ENCODE measurements around the gene ESR2.

The ESR2 gene

DNA sequence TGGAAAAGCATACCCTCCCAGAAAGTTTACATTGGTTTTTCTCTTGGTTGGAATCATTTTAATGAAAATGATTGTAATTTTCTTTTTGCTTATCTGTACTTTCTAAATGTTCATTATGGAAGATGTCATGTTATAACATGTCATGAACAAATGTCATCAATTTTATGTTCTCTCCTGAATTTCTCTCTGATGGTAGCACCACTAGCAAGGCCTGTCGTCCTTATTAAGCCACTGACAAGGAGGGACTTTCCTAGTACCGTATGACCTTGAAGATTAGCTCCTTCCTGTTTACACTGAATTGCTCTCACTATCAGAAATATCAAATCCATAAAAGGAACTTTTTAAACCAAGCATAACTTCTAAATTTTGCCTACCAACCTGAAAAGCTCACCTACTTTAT, 99.0 kb downstream of the ESR2 start:
- H3K9me3 ChIP-seq (ENCODE audit: insufficient read depth, low read length): no peaks in the 10 kb centered on the region
- H3K4me2 ChIP-seq (ENCODE audit: low read depth, low read length, poor library complexity, severe bottlenecking): peak overlapping the region; percentile 48
- no peak overlapping the region for H3K4me3 ChIP-seq (ENCODE audit: insufficient read depth, low read length, poor library complexity, severe bottlenecking)
- TF ChIP-seq EZH2phosphoT487 (conservative IDR thresholded peaks at IDR 0.05; ENCODE audit: low read length): no peak
- TF ChIP-seq, protein P1, sequence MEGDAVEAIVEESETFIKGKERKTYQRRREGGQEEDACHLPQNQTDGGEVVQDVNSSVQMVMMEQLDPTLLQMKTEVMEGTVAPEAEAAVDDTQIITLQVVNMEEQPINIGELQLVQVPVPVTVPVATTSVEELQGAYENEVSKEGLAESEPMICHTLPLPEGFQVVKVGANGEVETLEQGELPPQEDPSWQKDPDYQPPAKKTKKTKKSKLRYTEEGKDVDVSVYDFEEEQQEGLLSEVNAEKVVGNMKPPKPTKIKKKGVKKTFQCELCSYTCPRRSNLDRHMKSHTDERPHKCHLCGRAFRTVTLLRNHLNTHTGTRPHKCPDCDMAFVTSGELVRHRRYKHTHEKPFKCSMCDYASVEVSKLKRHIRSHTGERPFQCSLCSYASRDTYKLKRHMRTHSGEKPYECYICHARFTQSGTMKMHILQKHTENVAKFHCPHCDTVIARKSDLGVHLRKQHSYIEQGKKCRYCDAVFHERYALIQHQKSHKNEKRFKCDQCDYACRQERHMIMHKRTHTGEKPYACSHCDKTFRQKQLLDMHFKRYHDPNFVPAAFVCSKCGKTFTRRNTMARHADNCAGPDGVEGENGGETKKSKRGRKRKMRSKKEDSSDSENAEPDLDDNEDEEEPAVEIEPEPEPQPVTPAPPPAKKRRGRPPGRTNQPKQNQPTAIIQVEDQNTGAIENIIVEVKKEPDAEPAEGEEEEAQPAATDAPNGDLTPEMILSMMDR (IDR thresholded peaks at IDR 0.05; ENCODE audit: insufficient read depth, low read length, poor library complexity, severe bottlenecking): no peak
- H3K27me3 ChIP-seq (ENCODE audit: low read length): no peaks in the 10 kb centered on the region
- H3K79me2 ChIP-seq (ENCODE audit: insufficient read depth, low read length): peaks cover 17% of the 10 kb centered on the region; the same call in 1 of the 2 replicates
- peak overlapping the region; percentile 62 for H3K27ac ChIP-seq (ENCODE audit: low read depth, low read length)
- no peaks in the 10 kb centered on the region for H4K20me1 ChIP-seq (ENCODE audit: low read depth, low read length)
- peaks cover 14% of the 10 kb centered on the region for H3K36me3 ChIP-seq (ENCODE audit: low read length)
- no peaks in the 10 kb centered on the region for H3K9me2 ChIP-seq (replicated peaks; ENCODE audit: insufficient read depth, low read length)
- H3F3A ChIP-seq (ENCODE audit: insufficient read depth): no peaks in the 10 kb centered on the region
- H3K9ac ChIP-seq (ENCODE audit: low read length): peak overlapping the region; percentile 17
- no peak overlapping the region for H2AFZ ChIP-seq (ENCODE audit: low read depth, low read length, severe bottlenecking)

DNA sequence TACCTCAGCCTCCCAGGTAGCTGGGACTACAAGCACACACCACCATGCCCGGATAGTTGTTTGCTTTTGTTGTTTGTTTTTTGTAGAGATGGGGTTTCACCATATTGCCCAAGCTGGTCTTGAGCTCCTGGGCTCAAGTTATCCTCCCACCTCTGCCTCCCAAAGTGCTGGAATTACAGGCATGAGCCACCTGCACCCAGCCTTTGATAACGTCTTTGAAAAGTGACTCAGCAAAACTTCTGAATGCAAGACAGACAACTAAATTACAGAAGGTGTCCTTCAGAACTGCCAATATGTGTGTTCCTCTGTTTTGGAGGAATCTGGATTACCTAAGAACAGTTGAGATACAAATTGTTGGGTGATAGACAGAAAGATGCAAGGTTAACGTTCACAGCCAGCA, 99.8 kb downstream of the ESR2 start:
- Histone ChIP-seq H3K27me3 (ENCODE audit: low read length) (no peaks in the 10 kb centered on the region), H3K9ac (ENCODE audit: low read length) (peak overlapping the region; percentile 17), H3K9me2 (replicated peaks; ENCODE audit: insufficient read depth, low read length) (no peaks in the 10 kb centered on the region), H3K4me2 (ENCODE audit: low read depth, low read length, poor library complexity, severe bottlenecking) (peak overlapping the region; percentile 48), H3K9me3 (ENCODE audit: insufficient read depth, low read length) (no peaks in the 10 kb centered on the region), H3K27ac (ENCODE audit: low read depth, low read length) (peak overlapping the region; percentile 62), H3K79me2 (ENCODE audit: insufficient read depth, low read length) (peaks cover 17% of the 10 kb centered on the region; the same call in 1 of the 2 replicates), H4K20me1 (ENCODE audit: low read depth, low read length) (no peaks in the 10 kb centered on the region), H3K36me3 (ENCODE audit: low read length) (peaks cover 21% of the 10 kb centered on the region), H3F3A (ENCODE audit: insufficient read depth) (no peaks in the 10 kb centered on the region), H2AFZ (ENCODE audit: low read depth, low read length, severe bottlenecking) (no peak overlapping the region), H3K4me3 (ENCODE audit: insufficient read depth, low read length, poor library complexity, severe bottlenecking) (no peak overlapping the region)
- TF ChIP-seq, protein P1 (IDR thresholded peaks at IDR 0.05; ENCODE audit: insufficient read depth, low read length, poor library complexity, severe bottlenecking): no peak

DNA sequence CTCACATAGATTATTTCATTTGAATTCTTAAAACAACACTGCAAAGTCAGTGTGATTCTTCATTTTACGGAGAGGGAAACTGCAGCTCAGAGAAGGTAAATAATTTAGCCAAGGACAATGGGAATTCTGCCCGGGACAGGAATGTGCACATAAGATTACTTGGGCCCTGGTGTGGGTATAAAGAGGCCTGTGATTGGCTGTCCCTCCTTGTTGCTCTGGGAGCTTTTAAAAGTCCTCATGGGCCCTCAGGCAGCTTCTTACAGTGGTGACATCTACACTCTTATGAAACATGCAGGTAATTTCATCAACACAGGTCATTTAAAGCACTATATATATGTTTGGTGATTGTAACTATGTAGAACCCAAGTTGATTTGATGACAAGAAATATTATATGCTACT, 100.3 kb downstream of the ESR2 start:
- Histone ChIP-seq H3F3A (ENCODE audit: insufficient read depth) (no peaks in the 10 kb centered on the region), H3K4me3 (ENCODE audit: insufficient read depth, low read length, poor library complexity, severe bottlenecking) (no peak overlapping the region), H3K4me2 (ENCODE audit: low read depth, low read length, poor library complexity, severe bottlenecking) (no peak overlapping the region), H3K9ac (ENCODE audit: low read length) (no peak overlapping the region), H3K79me2 (ENCODE audit: insufficient read depth, low read length) (peaks cover 17% of the 10 kb centered on the region; the same call in 1 of the 2 replicates), H3K27me3 (ENCODE audit: low read length) (no peaks in the 10 kb centered on the region), H3K36me3 (ENCODE audit: low read length) (peaks cover 22% of the 10 kb centered on the region), H3K9me3 (ENCODE audit: insufficient read depth, low read length) (no peaks in the 10 kb centered on the region), H2AFZ (ENCODE audit: low read depth, low read length, severe bottlenecking) (no peak overlapping the region), H3K27ac (ENCODE audit: low read depth, low read length) (peak overlapping the region; percentile 62; the same call in 1 of the 2 replicates), H4K20me1 (ENCODE audit: low read depth, low read length) (no peaks in the 10 kb centered on the region), H3K9me2 (replicated peaks; ENCODE audit: insufficient read depth, low read length) (no peaks in the 10 kb centered on the region)
- TF ChIP-seq, protein P1 (IDR thresholded peaks at IDR 0.05; ENCODE audit: insufficient read depth, low read length, poor library complexity, severe bottlenecking): no peak
- no peak for TF ChIP-seq EZH2phosphoT487 (conservative IDR thresholded peaks at IDR 0.05; ENCODE audit: low read length)

Data from SU-DHL-6 (cell line).